PC-9 (cell line): Measurements from ENCODE around the gene NELL1. TPM values are rescaled to one million over a fixed set of nuclear protein-coding genes. Genes with fewer than 3 reads are reported as not detected.

ENCODE experiments used
- BruUV-seq: library from RNA; stranded (reverse); fragments of 400-500 nt; replicated peaks from 2 replicates; lab custom pipeline; 2021; lab: Mats Ljungman, UMichigan
- CTCF ChIA-PET: fragments of 300-600 bp; sonication (Branson Sonifier 250); formaldehyde crosslinking; loops from one replicate; lab custom pipeline; 2022; ENCODE audit warnings: antibody characterized with exemption; lab: Charles Lee
- POLR2A ChIA-PET: fragments of 300-600 bp; sonication (Branson Sonifier 250); formaldehyde crosslinking; loops from one replicate; lab custom pipeline; 2022; ENCODE audit warnings: antibody characterized with exemption; ENCODE audit not compliant: unreplicated experiment; lab: Charles Lee
- DNase-seq, 2 experiments: peaks; one replicate each; pipeline versions ENCODE4 v3.0.0 to v3.0.0-alpha.2; 2015 to 2022; ENCODE audit warnings: mixed read lengths in 1 of 2
- H2AFZ ChIP-seq: fragments of 200-600 bp; sonication (generic); 2 replicates; pipeline ENCODE4 v1.8.1; 2017; ENCODE audit warnings: antibody characterized with exemption
- H3F3A ChIP-seq: fragments of 200-600 bp; sonication (generic); 2 replicates; pipeline ENCODE4 v1.8.1; 2017; ENCODE audit warnings: antibody characterized with exemption, mild to moderate bottlenecking, low read depth; ENCODE audit not compliant: insufficient read depth
- H3K27ac ChIP-seq: fragments of 200-600 bp; sonication (generic); 2 replicates; pipeline ENCODE4 v1.6.1; 2016; ENCODE audit warnings: mixed run types
- H3K27me3 ChIP-seq: fragments of 200-600 bp; sonication (generic); 2 replicates; pipeline ENCODE4 v1.6.1; 2016; ENCODE audit warnings: low read depth, mixed run types; ENCODE audit not compliant: insufficient read depth
- H3K36me3 ChIP-seq: fragments of 200-600 bp; sonication (generic); 2 replicates; pipeline ENCODE4 v1.6.1; 2016; ENCODE audit warnings: low read depth, mixed run types
- H3K4me1 ChIP-seq: fragments of 200-600 bp; sonication (generic); replicated peaks from 2 replicates; pipeline ENCODE4 v1.6.1; 2016; ENCODE audit warnings: mixed run types; ENCODE audit not compliant: insufficient read depth
- H3K4me2 ChIP-seq: fragments of 200-600 bp; sonication (generic); 2 replicates; pipeline ENCODE4 v1.6.1; 2017; ENCODE audit warnings: mixed run types
- H3K4me3 ChIP-seq: fragments of 200-600 bp; sonication (generic); 2 replicates; pipeline ENCODE4 v1.6.1; 2016; ENCODE audit warnings: mixed run types
- H3K79me2 ChIP-seq: fragments of 200-600 bp; sonication (generic); 2 replicates; pipeline ENCODE4 v1.6.1; 2017; ENCODE audit warnings: low read depth, mixed run types
- H3K9me2 ChIP-seq: fragments of 200-600 bp; sonication (generic); 2 replicates; pipeline ENCODE4 v1.8.1; 2017; ENCODE audit warnings: mild to moderate bottlenecking; ENCODE audit not compliant: insufficient read depth
- H3K9me3 ChIP-seq: fragments of 200-600 bp; sonication (generic); 2 replicates; pipeline ENCODE4 v1.8.1; 2016; ENCODE audit warnings: low read depth; ENCODE audit not compliant: insufficient read depth
- H4K20me1 ChIP-seq: fragments of 200-600 bp; sonication (generic); 2 replicates; pipeline ENCODE4 v1.8.1; 2017; ENCODE audit not compliant: insufficient read depth
- EZH2 ChIP-seq: fragments of 200-600 bp; sonication (generic); IDR thresholded peaks from 2 replicates; pipeline ENCODE4 v1.8.0; 2017; ENCODE audit warnings: antibody characterized with exemption, low read depth
- intact Hi-C: fragments of 100-400 bp; cut with micrococcal nuclease; formaldehyde crosslinking; loops from one replicate; pipeline ENCODE4 v1.10.0; 2022; ENCODE audit not compliant: unreplicated experiment
- total RNA-seq: library from RNA; stranded (reverse); gene quantifications from 2 replicates; pipeline ENCODE4 v1.2.3, GENCODE V29; 2021
- TF ChIP-seq, protein P1 (sequence below): fragments of 200-600 bp; sonication (generic); conservative IDR thresholded peaks from 2 replicates; pipeline ENCODE4 v1.6.1; 2017; ENCODE audit warnings: mixed run types, antibody characterized with exemption, mild to moderate bottlenecking, moderate library complexity

The NELL1 gene
- total RNA-seq, 1 experiment from 2014 or later, result not detected

DNA sequence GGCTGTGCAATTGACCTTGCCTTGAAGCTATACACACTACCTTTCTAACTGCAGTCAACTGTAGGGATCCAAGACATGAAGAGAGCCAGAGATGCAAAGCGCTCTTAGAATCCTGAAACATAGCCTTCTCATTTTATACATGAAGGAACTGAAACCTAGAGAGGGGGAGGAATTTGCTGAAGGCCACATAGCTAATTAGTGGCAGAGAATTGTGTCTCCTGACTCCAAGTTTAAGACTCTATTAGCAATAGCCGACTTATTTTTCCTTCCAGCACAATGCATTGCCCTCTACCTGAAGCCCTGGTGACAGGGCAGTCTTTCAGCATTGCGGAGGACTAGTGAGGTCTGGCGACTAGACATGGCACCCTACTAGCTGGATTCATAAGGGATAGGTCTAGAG, 796.5 kb downstream of the NELL1 start:
- no peak overlapping the region for H3K4me2 ChIP-seq
- H3K79me2 ChIP-seq, result no peaks in the 10 kb centered on the region
- H3K4me1 ChIP-seq, result no peaks in the 10 kb centered on the region
- H3F3A ChIP-seq, result no peaks in the 10 kb centered on the region
- intact Hi-C loops, result no loop called here
- ChIA-PET CTCF (no interaction called here), POLR2A (no interaction called here)
- no TSS peak for BruUV-seq
- TF ChIP-seq EZH2, result no peak
- TF ChIP-seq, protein P1, sequence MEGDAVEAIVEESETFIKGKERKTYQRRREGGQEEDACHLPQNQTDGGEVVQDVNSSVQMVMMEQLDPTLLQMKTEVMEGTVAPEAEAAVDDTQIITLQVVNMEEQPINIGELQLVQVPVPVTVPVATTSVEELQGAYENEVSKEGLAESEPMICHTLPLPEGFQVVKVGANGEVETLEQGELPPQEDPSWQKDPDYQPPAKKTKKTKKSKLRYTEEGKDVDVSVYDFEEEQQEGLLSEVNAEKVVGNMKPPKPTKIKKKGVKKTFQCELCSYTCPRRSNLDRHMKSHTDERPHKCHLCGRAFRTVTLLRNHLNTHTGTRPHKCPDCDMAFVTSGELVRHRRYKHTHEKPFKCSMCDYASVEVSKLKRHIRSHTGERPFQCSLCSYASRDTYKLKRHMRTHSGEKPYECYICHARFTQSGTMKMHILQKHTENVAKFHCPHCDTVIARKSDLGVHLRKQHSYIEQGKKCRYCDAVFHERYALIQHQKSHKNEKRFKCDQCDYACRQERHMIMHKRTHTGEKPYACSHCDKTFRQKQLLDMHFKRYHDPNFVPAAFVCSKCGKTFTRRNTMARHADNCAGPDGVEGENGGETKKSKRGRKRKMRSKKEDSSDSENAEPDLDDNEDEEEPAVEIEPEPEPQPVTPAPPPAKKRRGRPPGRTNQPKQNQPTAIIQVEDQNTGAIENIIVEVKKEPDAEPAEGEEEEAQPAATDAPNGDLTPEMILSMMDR, result no peak
- H2AFZ ChIP-seq, result no peak overlapping the region
- no peak overlapping the region for H3K27ac ChIP-seq
- no peak overlapping the region for H3K4me3 ChIP-seq
- no peaks in the 10 kb centered on the region for H3K9me2 ChIP-seq
- no peaks in the 10 kb centered on the region for H3K27me3 ChIP-seq
- H4K20me1 ChIP-seq, result no peaks in the 10 kb centered on the region
- no peaks in the 10 kb centered on the region for H3K36me3 ChIP-seq
- no peaks in the 10 kb centered on the region for H3K9me3 ChIP-seq
- no peak for DNase-seq

DNA sequence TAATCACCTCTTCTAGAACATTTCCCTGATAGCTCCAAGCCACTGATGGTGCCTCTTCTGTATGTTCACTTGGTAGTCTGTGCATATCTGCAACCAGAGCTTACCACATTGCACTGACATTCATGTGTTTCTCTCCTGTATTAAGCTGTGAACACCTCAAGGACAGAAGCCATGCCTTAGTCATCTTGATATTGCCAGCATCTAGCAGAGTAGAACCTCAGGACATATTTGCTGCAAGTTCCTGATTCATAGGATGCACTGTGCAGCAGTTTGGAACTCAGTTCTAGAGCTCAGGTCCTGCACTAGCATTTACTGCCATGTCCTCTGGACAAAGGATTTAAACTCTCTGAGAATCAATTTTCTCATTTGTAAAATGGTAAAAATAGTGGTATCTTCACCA, 801.1 kb downstream of the NELL1 start:
- Histone ChIP-seq H3K4me3 (no peak overlapping the region), H3K79me2 (no peaks in the 10 kb centered on the region), H3K9me2 (no peaks in the 10 kb centered on the region), H4K20me1 (no peaks in the 10 kb centered on the region), H3K4me2 (no peak overlapping the region), H3K27me3 (no peaks in the 10 kb centered on the region), H3K9me3 (no peaks in the 10 kb centered on the region), H3K4me1 (no peaks in the 10 kb centered on the region), H3F3A (no peaks in the 10 kb centered on the region), H2AFZ (no peak overlapping the region), H3K27ac (no peak overlapping the region), H3K36me3 (no peaks in the 10 kb centered on the region)
- CTCF ChIA-PET, result no interaction called here
- POLR2A ChIA-PET, result no interaction called here
- TF ChIP-seq, protein P1, result no peak
- no peak for TF ChIP-seq EZH2
- intact Hi-C loops, result no loop called here
- no peak for DNase-seq
- no TSS peak for BruUV-seq

DNA sequence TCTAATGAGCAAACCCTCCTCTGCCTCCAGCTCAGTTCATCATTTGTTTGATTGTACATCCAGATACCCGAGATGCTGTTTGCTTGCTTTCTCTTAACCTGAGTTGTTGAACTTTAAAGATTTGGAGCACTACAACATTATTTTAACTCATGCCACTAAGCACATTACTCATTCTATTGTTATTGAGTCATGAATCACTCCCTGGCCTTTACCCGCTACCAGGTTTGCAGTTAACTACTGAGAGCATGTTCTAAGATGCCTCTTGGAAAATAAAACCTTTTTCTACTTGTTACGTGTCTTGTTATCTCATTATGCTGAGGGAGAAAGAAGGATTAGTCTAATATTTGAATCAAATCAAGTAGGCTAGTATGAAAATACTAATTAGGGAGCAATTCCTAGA, 802.9 kb downstream of the NELL1 start:
- CTCF ChIA-PET, result no interaction called here

DNA sequence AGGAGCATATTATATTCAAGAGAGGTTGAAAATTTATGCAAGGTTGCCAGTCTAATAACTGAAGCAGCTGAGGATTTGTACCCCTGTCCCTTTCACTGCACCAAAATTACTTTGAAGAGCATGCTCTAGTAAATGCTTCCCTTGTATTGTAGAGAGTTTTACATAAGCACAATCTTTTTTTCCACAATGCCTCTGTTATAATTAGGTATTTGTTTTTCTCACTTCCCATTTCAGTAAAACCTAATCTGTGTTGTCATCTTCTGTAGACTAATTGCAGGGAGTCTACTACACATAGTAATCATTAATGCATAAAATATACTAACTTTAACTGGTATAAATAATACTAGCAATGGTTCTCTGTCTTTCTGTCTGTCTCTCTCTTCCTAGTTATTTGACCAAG, 805.1 kb downstream of the NELL1 start:
- Histone ChIP-seq H3K9me2 (no peaks in the 10 kb centered on the region; the same call in 1 of the 2 replicates), H3K36me3 (no peaks in the 10 kb centered on the region), H3F3A (no peaks in the 10 kb centered on the region), H2AFZ (no peak overlapping the region), H3K27me3 (no peaks in the 10 kb centered on the region), H3K4me1 (no peaks in the 10 kb centered on the region), H3K27ac (no peak overlapping the region), H3K4me2 (no peak overlapping the region), H3K4me3 (no peak overlapping the region), H3K79me2 (no peaks in the 10 kb centered on the region), H4K20me1 (no peaks in the 10 kb centered on the region), H3K9me3 (no peaks in the 10 kb centered on the region)
- ChIA-PET CTCF (no interaction called here), POLR2A (no interaction called here)
- DNase-seq, result no peak
- TF ChIP-seq, protein P1, result no peak
- no peak for TF ChIP-seq EZH2
- no TSS peak for BruUV-seq
- intact Hi-C loops, result no loop called here

More for the DNA sequence above, 802.9 kb downstream of the NELL1 start:
- Histone ChIP-seq H4K20me1 (no peaks in the 10 kb centered on the region), H3K9me2 (no peaks in the 10 kb centered on the region; the same call in 1 of the 2 replicates), H2AFZ (no peak overlapping the region), H3K4me1 (no peaks in the 10 kb centered on the region), H3K4me3 (no peak overlapping the region), H3K79me2 (no peaks in the 10 kb centered on the region), H3K27me3 (no peaks in the 10 kb centered on the region), H3K36me3 (no peaks in the 10 kb centered on the region), H3K27ac (no peak overlapping the region), H3K9me3 (no peaks in the 10 kb centered on the region), H3K4me2 (no peak overlapping the region), H3F3A (no peaks in the 10 kb centered on the region)
- BruUV-seq, result no TSS peak
- TF ChIP-seq EZH2, result no peak
- POLR2A ChIA-PET, result no interaction called here
- intact Hi-C loops, result no loop called here
- no peak for DNase-seq
